Thymus (tissue), 11 donors: ENCODE data around the gene SETD7. TPM values are rescaled to one million over a fixed set of nuclear protein-coding genes. Genes with fewer than 3 reads are reported as not detected.
A peak's percentile ranks its signal among the peaks of the same experiment; 100 is the strongest.

Experiments used
- DNase-seq, 9 donors: peaks; one replicate each; pipeline ENCODE4 v3.0.0-alpha.2; 2013; ENCODE audit warnings: low spot score in 9 of 9, low read depth in 6 of 9, missing footprints in 1 of 9
- H3K27ac ChIP-seq, 2 donors: one replicate each; pipeline ENCODE4 v1.5.1; 2013; ENCODE audit warnings: control low read depth in 1 of 2, low read depth in 1 of 2, low read length in 1 of 2, mild to moderate bottlenecking in 1 of 2, moderate library complexity in 1 of 2
- H3K27me3 ChIP-seq, 2 donors: one replicate each; pipeline ENCODE4 v1.5.1; 2013; ENCODE audit warnings: low read length in 1 of 2; ENCODE audit not compliant: control insufficient read depth in 2 of 2, insufficient read depth in 1 of 2
- H3K36me3 ChIP-seq, 2 donors: one replicate each; pipeline ENCODE4 v1.5.1; 2013; ENCODE audit warnings: low read length in 1 of 2, mild to moderate bottlenecking in 1 of 2, moderate library complexity in 1 of 2; ENCODE audit not compliant: control insufficient read depth in 2 of 2, insufficient read depth in 2 of 2
- H3K4me1 ChIP-seq, 2 donors: one replicate each; pipeline ENCODE4 v1.5.1; 2013; ENCODE audit warnings: low read length in 2 of 2; ENCODE audit not compliant: control insufficient read depth in 2 of 2, insufficient read depth in 2 of 2
- H3K4me3 ChIP-seq, 2 donors: one replicate each; pipeline ENCODE4 v1.5.1; 2013; ENCODE audit warnings: low read length in 2 of 2, control low read depth in 1 of 2, mild to moderate bottlenecking in 1 of 2
- H3K9me3 ChIP-seq, 2 donors: one replicate each; pipeline ENCODE4 v1.5.1; 2013; ENCODE audit warnings: low read length in 1 of 2, mild to moderate bottlenecking in 1 of 2; ENCODE audit not compliant: control insufficient read depth in 2 of 2, insufficient read depth in 1 of 2
- WGBS: extraction: QIAGEN DNeasy Blood & Tissue Kit; methylation state at CpG from one replicate; pipeline ENCODE4 v1.1.7; 2013; 5-methylcytosine and 5-hydroxymethylcytosine counted together
- polyA plus RNA-seq: library from polyadenylated mRNA; stranded (reverse); fragments of 200-250 nt; gene quantifications from one replicate; pipeline ENCODE4 v1.2.3, GENCODE V29; 2013
- total RNA-seq: library from RNA; stranded (reverse); fragments of 120-200 nt; gene quantifications from one replicate; pipeline ENCODE4 v1.2.4, GENCODE V29; 2013
- donor health status: healthy.

The SETD7 gene
- total and polyA plus RNA-seq, 2 donors: 6.0 to 15.6 TPM

DNA sequence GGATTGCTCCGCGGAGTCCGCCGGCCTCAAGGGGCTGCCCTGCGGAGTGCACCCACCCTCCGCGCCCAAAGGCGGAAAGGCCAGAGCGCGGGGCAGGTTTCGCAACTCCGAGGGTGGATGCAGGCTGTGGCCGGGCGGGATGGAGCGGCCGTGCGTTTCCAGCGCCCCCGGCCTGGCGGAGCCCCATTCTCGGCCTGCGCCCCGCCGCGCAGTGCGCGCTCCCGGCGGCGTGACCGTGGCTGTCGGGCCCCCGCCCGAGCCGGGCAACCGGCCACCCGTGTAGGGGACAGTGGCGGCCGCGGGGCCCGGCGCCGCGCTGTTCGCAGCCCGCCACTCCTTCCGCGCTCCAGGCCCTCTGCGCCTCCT, 331 bp downstream of the SETD7 start:
- DNase-seq: no peak
- WGBS: under 1% methylated on average over 49 of the region's 49 CpGs

DNA sequence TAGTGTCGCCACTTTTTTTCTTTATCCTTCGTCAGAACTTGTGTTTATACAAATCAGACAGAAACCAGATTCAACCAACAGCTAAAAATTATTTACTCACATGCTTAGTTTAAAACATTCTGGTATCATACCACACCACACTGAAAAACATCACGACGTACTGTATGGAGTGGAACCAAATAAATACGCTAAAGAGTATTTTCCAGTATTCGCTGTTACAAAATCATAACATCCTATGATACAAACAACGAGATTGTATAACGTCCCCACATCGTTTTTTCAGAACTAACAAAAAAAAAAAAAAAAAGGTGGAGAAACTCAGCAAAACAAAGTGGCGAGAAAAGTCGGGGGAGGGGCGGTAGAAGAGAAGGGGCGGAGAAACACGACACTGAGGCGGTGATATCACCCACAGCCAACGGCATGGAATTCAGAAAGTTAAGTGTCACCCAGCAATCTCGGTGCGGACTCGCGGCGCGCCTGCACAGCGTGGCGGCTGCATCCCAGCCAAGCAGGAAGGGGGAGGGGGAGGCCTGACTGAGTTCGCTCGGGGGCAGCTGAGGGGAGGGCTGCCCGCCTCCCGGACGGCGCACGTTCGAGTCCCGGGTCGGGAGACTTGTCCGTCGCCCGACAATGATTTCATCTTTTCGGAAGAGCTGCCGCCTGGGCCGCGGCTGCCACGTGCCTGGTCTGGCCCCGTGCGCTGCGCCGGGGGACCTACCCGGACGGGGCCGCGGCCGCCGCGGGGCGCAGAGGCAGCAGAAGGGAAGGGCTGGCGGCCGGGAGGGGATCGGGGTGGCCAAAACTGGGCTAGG, 920 bp downstream of the SETD7 start:
- WGBS: 3% methylated on average over 57 of the region's 57 CpGs
- Histone ChIP-seq H3K4me1 (peaks cover 6 to 18% of the 10 kb centered on the region in 2 donors), H3K4me3 (peak overlapping the region; percentile 56 to 78), H3K36me3 (no peaks in the 10 kb centered on the region), H3K27me3 (peaks cover 3 to 45% of the 10 kb centered on the region in 2 donors), H3K9me3 (peaks cover 0 to 9% of the 10 kb centered on the region in 2 donors), H3K27ac (peak overlapping the region; percentile 68 to 93)
- DNase-seq: peak in 8 of 9 donors; percentile 60 to 91 (median 75)

More for the DNA sequence above, 331 bp downstream of the SETD7 start:
- H3K36me3 ChIP-seq: no peaks in the 10 kb centered on the region
- peak overlapping the region; percentile 74 to 93 for H3K27ac ChIP-seq
- peak overlapping the region; percentile 75 to 78 for H3K4me3 ChIP-seq
- H3K27me3 ChIP-seq: peaks cover 3 to 45% of the 10 kb centered on the region in 2 donors
- peaks cover 6 to 21% of the 10 kb centered on the region in 2 donors for H3K4me1 ChIP-seq
- peaks cover 0 to 9% of the 10 kb centered on the region in 2 donors for H3K9me3 ChIP-seq

DNA sequence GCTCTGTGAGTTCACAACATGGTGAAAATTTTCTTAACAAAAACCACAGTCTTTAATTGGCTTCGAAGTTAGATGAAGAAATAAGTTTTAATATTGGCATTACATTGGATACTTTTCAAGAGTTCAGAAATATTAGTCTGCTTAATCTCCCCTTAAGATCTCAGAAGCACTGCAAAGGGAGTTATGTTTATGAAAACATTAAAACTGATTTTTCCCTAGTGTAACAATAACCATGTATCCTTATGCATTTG, 1.5 kb downstream of the SETD7 start:
- Histone ChIP-seq H3K9me3 (peaks cover 0 to 9% of the 10 kb centered on the region in 2 donors), H3K36me3 (no peaks in the 10 kb centered on the region), H3K27ac (peak overlapping the region in 1 of 2 donors; percentile 64), H3K27me3 (peaks cover 3 to 41% of the 10 kb centered on the region in 2 donors), H3K4me3 (peak overlapping the region; percentile 56 to 78), H3K4me1 (peaks cover 6 to 18% of the 10 kb centered on the region in 2 donors)
- WGBS: 79% methylated on average over 1 of the region's 1 CpG
- DNase-seq: no peak

DNA sequence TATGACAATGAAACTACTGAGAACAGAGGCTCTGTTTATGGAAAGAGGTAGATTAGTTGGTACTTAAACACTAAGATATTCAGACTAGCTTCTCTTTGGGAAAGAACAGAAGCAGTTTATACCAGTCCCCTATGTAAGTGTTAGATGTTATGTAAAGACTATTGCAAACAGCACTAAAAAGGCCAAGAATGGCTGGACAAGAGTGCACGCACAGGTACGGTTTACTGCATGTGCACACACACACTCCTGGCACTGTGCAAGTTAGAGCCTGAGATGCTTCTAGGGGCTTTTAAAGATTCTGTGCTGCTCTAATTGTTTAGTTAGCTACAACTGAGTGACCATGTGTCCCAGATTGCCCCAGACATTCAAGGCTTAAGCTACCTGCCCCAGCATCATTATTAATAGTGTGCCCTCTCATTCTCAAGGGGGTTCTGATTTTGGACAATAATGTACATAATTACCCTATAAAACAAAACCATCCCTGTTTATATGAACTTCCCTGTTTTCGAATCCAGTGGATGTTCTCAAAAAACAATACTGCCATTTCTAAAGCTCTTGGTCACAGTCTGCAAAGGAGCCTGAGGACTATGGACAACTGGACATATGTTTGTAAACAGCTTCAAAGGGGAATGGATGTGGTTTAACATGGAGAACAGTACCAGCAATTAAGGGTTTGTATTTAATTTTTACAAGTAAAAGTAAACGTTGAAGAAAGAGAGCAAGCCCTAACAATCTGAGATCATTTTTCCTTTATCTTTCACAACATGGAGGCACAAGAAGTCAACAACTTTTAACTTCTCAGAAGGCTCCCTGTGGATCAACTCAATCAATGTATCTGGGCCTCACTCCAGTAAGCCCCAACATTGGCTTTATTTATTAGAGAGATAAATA, 2.0 kb downstream of the SETD7 start:
- Histone ChIP-seq H3K4me3 (no peak overlapping the region), H3K9me3 (peaks cover 0 to 9% of the 10 kb centered on the region in 2 donors), H3K36me3 (no peaks in the 10 kb centered on the region), H3K27ac (peak overlapping the region in 1 of 2 donors; percentile 64), H3K4me1 (peaks cover 6 to 18% of the 10 kb centered on the region in 2 donors), H3K27me3 (peaks cover 3 to 38% of the 10 kb centered on the region in 2 donors)
- WGBS: 83% methylated on average over 4 of the region's 4 CpGs
- no peak for DNase-seq

DNA sequence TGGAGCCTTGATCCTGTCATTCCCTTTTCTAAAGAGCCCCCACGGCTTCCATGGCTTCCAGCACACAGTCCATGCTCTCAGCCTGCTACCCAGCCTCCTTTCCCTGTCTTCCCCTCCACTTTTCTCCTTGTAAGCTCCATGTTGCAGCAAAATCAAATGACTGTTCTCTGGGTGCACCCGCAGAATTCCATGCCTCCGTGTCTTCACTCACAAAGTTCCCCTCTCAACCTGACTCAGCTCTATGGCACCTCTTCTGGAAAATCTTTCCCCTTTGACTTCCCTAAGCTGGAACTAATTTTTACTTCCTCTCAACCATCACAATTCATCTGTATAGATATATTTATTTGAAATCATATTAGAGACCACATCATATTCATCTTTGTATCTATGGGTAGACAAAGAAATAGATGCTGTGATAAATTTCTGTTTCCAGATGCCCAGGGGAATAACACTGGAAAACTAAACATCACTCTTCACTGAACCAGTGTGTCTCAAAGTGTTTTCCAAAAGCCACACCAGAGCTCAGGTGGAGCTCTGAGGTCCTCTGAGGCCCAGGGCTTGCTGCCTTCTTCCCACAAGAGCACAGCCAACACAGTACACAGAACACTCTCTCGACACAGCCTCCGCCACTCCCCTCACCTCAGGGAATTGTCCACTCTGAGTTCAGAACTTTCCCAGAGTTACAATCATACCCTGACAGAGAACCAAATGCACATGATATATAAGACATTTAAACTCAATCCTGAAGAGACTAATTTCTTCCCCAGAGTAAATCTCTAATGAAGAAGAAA, 3.3 kb downstream of the SETD7 start:
- Histone ChIP-seq H3K27me3 (peaks cover 3 to 26% of the 10 kb centered on the region in 2 donors), H3K27ac (no peak overlapping the region), H3K4me3 (no peak overlapping the region), H3K9me3 (peaks cover 0 to 8% of the 10 kb centered on the region in 2 donors), H3K36me3 (no peaks in the 10 kb centered on the region), H3K4me1 (peaks cover 6 to 18% of the 10 kb centered on the region in 2 donors)
- no peak for DNase-seq
- WGBS: 93% methylated on average over 5 of the region's 5 CpGs

- WGBS: 87% methylated on average over 5 of the region's 5 CpGs
- Histone ChIP-seq H3K27me3 (peaks cover 0 to 8% of the 10 kb centered on the region in 2 donors), H3K4me3 (no peak overlapping the region), H3K4me1 (no peaks in the 10 kb centered on the region), H3K9me3 (no peaks in the 10 kb centered on the region), H3K27ac (peak overlapping the region in 1 of 2 donors; percentile 25), H3K36me3 (no peaks in the 10 kb centered on the region)
- no peak for DNase-seq
These were observed 5.1 kb downstream of the SETD7 start for GRCh38 chr4:139550724-139551429.

DNA sequence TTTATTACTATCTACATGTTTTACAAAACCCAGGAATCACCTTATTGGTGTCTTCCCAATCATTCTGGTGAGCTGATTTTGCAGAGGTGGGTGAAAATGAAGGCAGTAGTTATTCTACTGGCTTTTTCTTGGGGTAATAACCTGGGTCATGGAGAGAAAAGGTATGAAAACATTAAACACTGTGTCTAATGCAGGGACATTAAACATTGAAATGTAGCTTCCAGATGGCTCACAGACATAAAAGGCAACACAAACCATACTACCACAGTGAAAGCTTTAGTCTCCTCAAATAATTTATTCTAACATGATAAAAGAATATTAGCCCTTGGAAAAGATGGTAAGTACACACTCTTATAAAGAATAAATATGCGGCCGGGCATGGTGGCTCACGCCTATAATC, 8.0 kb downstream of the SETD7 start:
- whole genome bisulfite sequencing: 98% methylated on average over 3 of the region's 3 CpGs
- H3K4me3 ChIP-seq: no peak overlapping the region
- DNase-seq: no peak
- H3K9me3 ChIP-seq: no peaks in the 10 kb centered on the region
- H3K36me3 ChIP-seq: no peaks in the 10 kb centered on the region
- H3K4me1 ChIP-seq: no peaks in the 10 kb centered on the region
- H3K27me3 ChIP-seq: no peaks in the 10 kb centered on the region
- H3K27ac ChIP-seq: no peak overlapping the region

DNA sequence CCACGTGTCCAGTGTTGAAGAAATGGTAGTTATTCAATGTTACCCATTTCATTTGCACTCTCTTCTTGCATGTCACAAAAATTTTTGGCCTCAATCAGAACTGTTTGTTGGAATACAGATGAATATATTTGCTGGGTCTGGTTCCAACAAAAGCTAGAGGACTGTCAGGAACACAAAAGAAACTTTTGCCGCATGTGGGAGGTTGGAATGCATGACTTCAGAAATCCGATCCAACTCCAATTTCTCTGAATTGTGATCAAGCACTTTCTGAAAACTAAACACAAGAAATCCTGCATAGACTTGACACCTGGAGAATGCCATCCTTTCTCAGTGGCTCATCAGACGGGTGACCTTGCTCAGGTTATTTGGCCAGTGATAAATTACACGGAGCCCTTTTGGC, 15.4 kb downstream of the SETD7 start:
- WGBS: 94% methylated on average over 5 of the region's 5 CpGs
- Histone ChIP-seq H3K4me1 (no peaks in the 10 kb centered on the region), H3K4me3 (no peak overlapping the region), H3K27ac (no peak overlapping the region), H3K27me3 (no peaks in the 10 kb centered on the region), H3K9me3 (no peaks in the 10 kb centered on the region), H3K36me3 (no peaks in the 10 kb centered on the region)
- DNase-seq: no peak
